PFSK-1 (cell line): ENCODE data around the gene ERC2.

ENCODE experiments used
- POLR2AphosphoS5 ChIP-seq: IDR thresholded peaks from 2 replicates; pipeline ENCODE4 v1.6.1; 2012; ENCODE audit warnings: low read depth, mild to moderate bottlenecking, control low read depth, low read length, moderate library complexity
- REST ChIP-seq, 2 experiments: IDR thresholded peaks; 2 replicates each; pipeline versions ENCODE4 v1.6.1 to v1.8.0; 2011 to 2012; ENCODE audit warnings: low read depth in 2 of 2, low read length in 2 of 2, control low read depth in 1 of 2, inconsistent platforms in 1 of 2, mild to moderate bottlenecking in 1 of 2, moderate library complexity in 1 of 2; ENCODE audit not compliant: insufficient read depth in 1 of 2
- SIN3A ChIP-seq: IDR thresholded peaks from 2 replicates; pipeline ENCODE4 v1.6.1; 2012; ENCODE audit warnings: mild to moderate bottlenecking, low read length, moderate library complexity, borderline replicate concordance; ENCODE audit not compliant: insufficient read depth
- TAF1 ChIP-seq: IDR thresholded peaks from 2 replicates; pipeline ENCODE4 v1.6.1; 2012; ENCODE audit warnings: low read length, control low read depth, borderline replicate concordance; ENCODE audit not compliant: insufficient read depth

- no peak for TF ChIP-seq SIN3A
- no peak for TF ChIP-seq REST (IDR thresholded peaks at IDR 0.05; ENCODE audit: insufficient read depth in 1 of 2, low read depth in 2 of 2, low read length in 2 of 2)
- TF ChIP-seq POLR2AphosphoS5: no peak
- no peak for TF ChIP-seq TAF1
These were observed 270.9 kb downstream of the ERC2 start for GRCh38 chr3:56197259-56197965.
